ENCODE measurements around the gene SPEF1.

The SPEF1 gene

DNA sequence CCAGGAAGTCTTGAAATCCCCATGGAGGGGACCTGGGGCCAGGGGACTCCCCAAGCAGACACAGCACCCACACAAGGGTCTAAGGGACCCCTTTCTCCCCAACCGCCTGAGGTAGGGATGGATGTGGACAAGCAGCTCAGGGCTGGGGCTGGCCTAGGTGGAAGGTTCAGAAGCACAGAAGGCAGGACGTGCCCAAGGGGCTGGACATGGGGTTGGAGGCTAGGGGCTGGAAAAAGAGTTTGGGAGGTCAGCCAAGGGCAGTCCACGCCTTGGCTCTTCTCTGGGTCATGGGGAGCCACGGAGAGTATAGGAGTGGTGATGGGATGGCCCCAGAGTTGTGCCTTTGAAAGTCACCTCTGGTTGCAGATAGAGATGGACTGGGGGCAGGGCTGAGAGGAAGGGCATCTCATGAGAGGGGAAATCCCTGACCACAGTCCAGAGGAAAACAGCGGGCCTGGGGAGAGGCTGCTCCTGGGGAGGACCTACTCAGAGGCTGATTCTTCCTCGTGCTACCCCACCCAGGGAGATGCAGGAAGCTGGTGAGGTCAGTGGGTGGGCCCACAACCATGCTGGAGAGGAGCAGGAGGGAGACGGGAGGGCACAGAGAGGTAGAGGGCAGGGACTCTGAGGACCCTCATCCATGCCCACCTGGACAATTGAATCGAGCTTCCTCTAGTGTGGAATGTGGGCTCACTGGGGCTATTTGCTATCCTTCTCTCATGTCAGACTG lies 51.3 kb downstream of the SPEF1 start:
- H3K27ac ChIP-seq, result no peak overlapping the region
- TF ChIP-seq, protein P1, sequence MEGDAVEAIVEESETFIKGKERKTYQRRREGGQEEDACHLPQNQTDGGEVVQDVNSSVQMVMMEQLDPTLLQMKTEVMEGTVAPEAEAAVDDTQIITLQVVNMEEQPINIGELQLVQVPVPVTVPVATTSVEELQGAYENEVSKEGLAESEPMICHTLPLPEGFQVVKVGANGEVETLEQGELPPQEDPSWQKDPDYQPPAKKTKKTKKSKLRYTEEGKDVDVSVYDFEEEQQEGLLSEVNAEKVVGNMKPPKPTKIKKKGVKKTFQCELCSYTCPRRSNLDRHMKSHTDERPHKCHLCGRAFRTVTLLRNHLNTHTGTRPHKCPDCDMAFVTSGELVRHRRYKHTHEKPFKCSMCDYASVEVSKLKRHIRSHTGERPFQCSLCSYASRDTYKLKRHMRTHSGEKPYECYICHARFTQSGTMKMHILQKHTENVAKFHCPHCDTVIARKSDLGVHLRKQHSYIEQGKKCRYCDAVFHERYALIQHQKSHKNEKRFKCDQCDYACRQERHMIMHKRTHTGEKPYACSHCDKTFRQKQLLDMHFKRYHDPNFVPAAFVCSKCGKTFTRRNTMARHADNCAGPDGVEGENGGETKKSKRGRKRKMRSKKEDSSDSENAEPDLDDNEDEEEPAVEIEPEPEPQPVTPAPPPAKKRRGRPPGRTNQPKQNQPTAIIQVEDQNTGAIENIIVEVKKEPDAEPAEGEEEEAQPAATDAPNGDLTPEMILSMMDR (conservative IDR thresholded peaks at IDR 0.05), result no peak
- no peak for TF ChIP-seq ZFX (IDR thresholded peaks at IDR 0.05)

DNA sequence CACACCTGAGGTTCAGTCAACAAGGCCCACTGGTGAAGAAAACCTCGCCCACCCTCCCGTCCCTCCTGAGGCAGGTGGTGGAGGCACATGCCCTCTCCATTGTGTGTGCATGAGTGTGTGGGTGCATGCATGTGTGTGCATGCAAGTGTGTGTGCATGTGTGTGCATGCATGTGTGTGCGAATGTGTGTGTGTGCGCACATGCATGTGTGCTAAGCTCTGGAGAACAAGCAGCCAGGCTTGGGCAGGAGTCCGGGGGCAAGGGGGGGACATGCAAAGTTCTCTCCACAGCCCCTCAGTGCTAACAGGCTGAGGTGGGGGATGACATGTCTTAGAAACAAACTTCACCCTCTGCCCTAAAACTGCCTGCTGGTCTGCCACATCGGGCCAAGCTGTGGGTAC lies 51.9 kb downstream of the SPEF1 start:
- TF ChIP-seq ZFX (IDR thresholded peaks at IDR 0.05), result no peak
- TF ChIP-seq, protein P1 (conservative IDR thresholded peaks at IDR 0.05), result no peak
- H3K27ac ChIP-seq, result no peak overlapping the region

DNA sequence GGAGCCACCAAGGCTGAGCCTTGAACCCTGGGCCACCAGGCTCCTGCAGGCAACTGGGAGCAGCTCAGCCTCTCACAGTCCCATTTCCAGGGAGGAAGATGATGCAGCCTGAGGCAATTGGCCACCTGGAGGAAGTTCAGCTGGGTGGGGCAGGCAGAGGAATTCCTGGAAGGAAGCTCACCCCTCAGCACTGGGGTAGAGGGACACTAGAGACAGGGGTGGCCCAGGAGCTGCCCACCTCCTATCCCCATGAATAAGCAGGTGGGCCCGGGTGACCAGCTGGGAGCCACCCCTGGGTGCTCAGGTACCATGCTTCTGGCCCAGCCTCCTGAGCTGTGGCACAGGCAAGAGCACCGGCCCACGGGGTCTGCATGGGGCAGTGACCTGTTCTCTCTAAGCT lies 52.4 kb downstream of the SPEF1 start:
- TF ChIP-seq, protein P1 (conservative IDR thresholded peaks at IDR 0.05), result no peak
- no peak for TF ChIP-seq ZFX (IDR thresholded peaks at IDR 0.05)

DNA sequence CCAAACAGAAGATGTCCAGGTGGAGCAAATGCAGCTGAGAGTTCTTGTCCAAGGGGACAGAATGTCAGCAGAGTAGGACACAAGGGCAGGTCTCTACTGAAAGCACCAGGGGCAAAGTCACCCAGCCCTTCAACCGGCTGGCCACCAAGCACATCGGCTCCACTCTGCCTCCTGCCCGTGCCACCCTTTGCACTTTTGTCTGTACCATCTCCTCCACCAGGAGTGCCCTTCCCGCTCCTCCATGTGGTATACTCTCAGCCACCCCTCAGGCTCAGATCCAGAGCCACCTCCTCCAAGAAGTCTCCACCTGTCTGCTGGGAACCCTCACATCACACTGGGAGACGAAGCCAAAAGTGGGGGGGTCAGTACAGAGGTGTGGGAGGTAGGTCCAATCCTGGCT lies 52.9 kb downstream of the SPEF1 start:
- H3K27ac ChIP-seq, result no peak overlapping the region
- TF ChIP-seq, protein P1 (conservative IDR thresholded peaks at IDR 0.05), result no peak
- TF ChIP-seq ZFX (IDR thresholded peaks at IDR 0.05), result no peak

More for the DNA sequence above, 52.4 kb downstream of the SPEF1 start:
- no peak overlapping the region for H3K27ac ChIP-seq
